GM23248 (cell line): ENCODE data around the gene PPP1CB.

ENCODE experiments used
- EZH2 ChIP-seq: fragments of 200-600 bp; sonication (generic); IDR thresholded peaks from 2 replicates; pipeline ENCODE4 v1.6.1; 2018; ENCODE audit warnings: antibody characterized with exemption, mild to moderate bottlenecking; ENCODE audit not compliant: insufficient read depth, poor library complexity, severe bottlenecking
- EZH2phosphoT487 ChIP-seq: fragments of 200-600 bp; sonication (generic); IDR thresholded peaks from 2 replicates; pipeline ENCODE4 v1.6.1; 2018; ENCODE audit warnings: antibody characterized with exemption, moderate library complexity, mild to moderate bottlenecking, low read depth; ENCODE audit not compliant: insufficient read depth

DNA sequence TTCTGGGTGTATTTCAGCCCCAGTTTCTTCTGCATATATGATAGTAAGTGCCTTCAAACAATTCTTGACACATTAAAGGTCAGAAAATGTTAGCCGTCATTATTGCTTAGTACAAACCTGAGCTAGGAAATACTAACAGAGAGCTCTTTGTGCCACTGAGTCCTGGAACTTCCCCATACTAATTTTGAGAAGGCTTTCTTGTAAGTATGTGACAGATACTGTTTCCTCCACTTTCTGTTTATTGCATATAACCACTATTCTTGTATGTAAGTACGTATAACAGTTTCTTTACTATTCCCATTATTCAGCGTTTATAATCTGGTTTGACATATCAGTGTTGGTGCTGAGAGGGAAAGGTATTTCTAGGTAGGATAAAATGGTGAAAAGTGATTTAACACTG, 9.8 kb downstream of the PPP1CB start:
- no peak for TF ChIP-seq EZH2
- TF ChIP-seq EZH2phosphoT487: no peak
